ENCODE results near the gene SMIM31.
A peak's percentile ranks its signal among the peaks of the same experiment; 100 is the strongest.

SMIM31 gene

DNA sequence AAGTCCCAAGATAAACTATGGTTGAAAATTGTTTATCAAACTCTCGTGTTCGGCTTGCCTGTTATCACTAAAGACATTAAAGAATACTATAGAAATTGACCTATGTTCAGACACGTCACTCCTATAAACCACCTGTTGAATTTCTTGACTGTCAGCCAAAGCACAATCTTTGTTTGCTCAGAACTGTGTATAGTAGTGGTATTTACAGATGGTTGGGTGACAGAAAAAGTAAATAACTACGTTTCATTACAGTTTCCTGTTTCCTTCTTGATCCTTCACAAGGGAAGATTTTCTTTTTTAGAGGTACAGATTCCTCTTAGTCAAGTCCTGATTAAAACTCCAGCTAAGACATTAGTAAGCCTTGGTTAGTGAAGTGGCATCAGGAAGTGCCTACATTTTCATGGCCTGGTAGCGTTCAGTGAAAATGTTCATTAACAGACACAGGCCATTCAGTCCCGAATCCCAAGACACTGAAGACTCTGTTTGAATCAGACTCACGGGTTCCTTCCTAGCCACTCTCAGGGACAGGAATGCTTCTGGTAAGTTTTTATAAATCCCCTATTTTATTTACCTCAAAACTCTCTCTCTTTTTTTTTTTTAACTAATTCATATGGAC, at the start of gene SMIM31:
Gene SMIM31 (plus strand): TSS at position 259 of the 616 bp plus-strand sequence. CDS start 16,313 bp downstream, outside the sequence.
- Histone ChIP-seq H3K36me3 (ENCODE audit: control insufficient read depth, insufficient read depth, low read length, severe bottlenecking) (no peaks in the 10 kb centered on the region), H3K9me3 (ENCODE audit: control insufficient read depth, low read length) (peaks cover 5% of the 10 kb centered on the region), H3K4me3 (ENCODE audit: low read length) (no peak within 1 kb of the TSS), H3K4me1 (ENCODE audit: control insufficient read depth, insufficient read depth, low read length) (no peaks in the 10 kb centered on the region), H3K27me3 (replicated peaks; ENCODE audit: control insufficient read depth, insufficient read depth, low read length) (no peaks in the 10 kb centered on the region), H3K9ac (ENCODE audit: low read length) (no peak within 1 kb of the TSS)
- no peak for DNase-seq (ENCODE audit: low read depth)

DNA sequence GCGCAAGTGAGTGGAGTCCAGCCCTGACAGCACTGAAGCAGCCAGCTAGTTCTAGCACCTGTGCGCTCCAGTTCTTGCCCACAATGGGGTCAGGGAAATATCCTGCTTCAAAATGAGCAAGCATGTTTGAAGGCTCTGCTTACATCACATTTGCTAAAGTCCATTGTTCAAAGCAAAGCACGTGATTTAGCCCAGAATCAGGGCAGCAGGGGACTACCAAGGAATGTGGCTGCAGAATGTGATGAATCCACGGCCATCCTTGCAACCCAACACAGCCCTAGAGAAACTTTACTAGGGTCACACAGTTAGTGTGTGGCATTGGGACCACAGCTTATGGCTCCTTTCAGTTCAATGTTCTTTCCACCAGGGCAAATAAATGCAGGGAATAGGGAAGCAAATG, 47.3 kb upstream of the SMIM31 start:
- no peak overlapping the region for H3K9ac ChIP-seq (ENCODE audit: low read length)
- H3K27me3 ChIP-seq (replicated peaks; ENCODE audit: control insufficient read depth, insufficient read depth, low read length) = no peaks in the 10 kb centered on the region
- H3K4me3 ChIP-seq (ENCODE audit: low read length) = no peak overlapping the region
- H3K4me1 ChIP-seq (ENCODE audit: control insufficient read depth, insufficient read depth, low read length) = no peaks in the 10 kb centered on the region
- no peak for DNase-seq (ENCODE audit: low read depth)
- no peaks in the 10 kb centered on the region for H3K36me3 ChIP-seq (ENCODE audit: control insufficient read depth, insufficient read depth, low read length, severe bottlenecking)
- no peaks in the 10 kb centered on the region for H3K9me3 ChIP-seq (ENCODE audit: control insufficient read depth, low read length)

DNA sequence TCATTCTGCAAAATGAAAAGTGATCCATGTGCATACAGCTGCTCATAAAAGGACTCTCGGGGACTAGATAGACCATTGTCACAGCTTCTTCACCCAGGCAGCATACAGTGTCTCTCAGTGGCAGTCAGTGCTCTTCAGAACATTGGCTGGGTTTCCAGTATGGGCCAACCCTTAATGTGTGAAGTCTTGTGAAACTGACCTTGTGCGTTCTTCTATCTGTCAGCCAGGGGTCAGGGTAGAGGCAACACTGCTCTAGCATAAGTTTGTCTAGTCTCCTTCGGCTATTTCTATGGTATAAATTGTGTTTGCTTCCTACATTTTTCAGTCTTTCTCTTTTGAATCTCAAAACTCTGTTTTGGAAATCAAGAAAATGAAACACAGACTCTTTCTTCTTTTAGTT, 37.0 kb upstream of the SMIM31 start:
- no peak for DNase-seq (ENCODE audit: low read depth)
- no peaks in the 10 kb centered on the region for H3K36me3 ChIP-seq (ENCODE audit: control insufficient read depth, insufficient read depth, low read length, severe bottlenecking)
- no peaks in the 10 kb centered on the region for H3K27me3 ChIP-seq (replicated peaks; ENCODE audit: control insufficient read depth, insufficient read depth, low read length)
- no peaks in the 10 kb centered on the region for H3K4me1 ChIP-seq (ENCODE audit: control insufficient read depth, insufficient read depth, low read length)
- H3K9me3 ChIP-seq (ENCODE audit: control insufficient read depth, low read length) = peaks cover 9% of the 10 kb centered on the region
- H3K4me3 ChIP-seq (ENCODE audit: low read length) = no peak overlapping the region
- no peak overlapping the region for H3K9ac ChIP-seq (ENCODE audit: low read length)

DNA sequence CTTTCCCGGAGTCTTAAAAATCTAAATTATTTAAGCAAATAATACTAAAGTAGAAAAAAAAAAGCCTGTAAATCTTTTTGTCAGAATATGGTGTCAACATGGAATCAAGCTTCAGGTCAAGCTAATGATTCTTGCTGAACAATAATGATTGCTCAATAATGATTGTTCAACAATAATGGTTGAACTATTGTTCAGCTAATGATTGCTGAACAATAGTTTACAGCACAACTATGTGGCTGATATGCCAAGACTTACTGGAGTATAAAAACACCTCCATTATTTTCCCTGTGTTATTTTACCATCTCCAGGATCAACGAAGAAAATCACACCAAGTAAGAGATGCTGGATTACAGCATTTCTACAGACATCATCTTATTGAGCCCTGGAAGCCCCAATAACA, 35.1 kb upstream of the SMIM31 start:
- DNase-seq (ENCODE audit: low read depth) = no peak
- Histone ChIP-seq H3K4me1 (ENCODE audit: control insufficient read depth, insufficient read depth, low read length) (no peaks in the 10 kb centered on the region), H3K9me3 (ENCODE audit: control insufficient read depth, low read length) (no peaks in the 10 kb centered on the region), H3K9ac (ENCODE audit: low read length) (no peak overlapping the region), H3K36me3 (ENCODE audit: control insufficient read depth, insufficient read depth, low read length, severe bottlenecking) (no peaks in the 10 kb centered on the region), H3K4me3 (ENCODE audit: low read length) (no peak overlapping the region), H3K27me3 (replicated peaks; ENCODE audit: control insufficient read depth, insufficient read depth, low read length) (no peaks in the 10 kb centered on the region)

DNA sequence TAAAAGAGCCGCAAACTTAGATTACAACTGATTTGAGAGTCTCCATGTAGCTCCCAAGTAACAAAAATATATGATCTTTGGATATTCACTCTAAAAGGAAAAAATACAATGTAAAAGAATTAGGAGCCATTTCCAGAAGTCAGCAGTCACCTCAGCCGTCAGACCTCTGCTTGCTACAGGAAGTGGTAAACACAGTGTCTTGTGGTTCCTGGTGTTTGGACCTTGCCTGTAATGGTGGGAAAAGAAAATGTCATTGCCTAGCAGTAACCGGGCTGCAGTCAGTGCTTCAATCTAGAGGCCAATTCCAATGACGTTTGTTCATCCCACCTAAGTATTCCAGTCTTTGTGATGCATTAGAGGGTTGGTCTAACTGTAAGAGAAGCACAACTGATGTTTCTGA, 28.9 kb upstream of the SMIM31 start:
- DNase-seq (ENCODE audit: low read depth) = no peak
- no peak overlapping the region for H3K9ac ChIP-seq (ENCODE audit: low read length)
- no peaks in the 10 kb centered on the region for H3K9me3 ChIP-seq (ENCODE audit: control insufficient read depth, low read length)
- no peaks in the 10 kb centered on the region for H3K4me1 ChIP-seq (ENCODE audit: control insufficient read depth, insufficient read depth, low read length)
- H3K4me3 ChIP-seq (ENCODE audit: low read length) = no peak overlapping the region
- no peaks in the 10 kb centered on the region for H3K36me3 ChIP-seq (ENCODE audit: control insufficient read depth, insufficient read depth, low read length, severe bottlenecking)
- H3K27me3 ChIP-seq (replicated peaks; ENCODE audit: control insufficient read depth, insufficient read depth, low read length) = no peaks in the 10 kb centered on the region

DNA sequence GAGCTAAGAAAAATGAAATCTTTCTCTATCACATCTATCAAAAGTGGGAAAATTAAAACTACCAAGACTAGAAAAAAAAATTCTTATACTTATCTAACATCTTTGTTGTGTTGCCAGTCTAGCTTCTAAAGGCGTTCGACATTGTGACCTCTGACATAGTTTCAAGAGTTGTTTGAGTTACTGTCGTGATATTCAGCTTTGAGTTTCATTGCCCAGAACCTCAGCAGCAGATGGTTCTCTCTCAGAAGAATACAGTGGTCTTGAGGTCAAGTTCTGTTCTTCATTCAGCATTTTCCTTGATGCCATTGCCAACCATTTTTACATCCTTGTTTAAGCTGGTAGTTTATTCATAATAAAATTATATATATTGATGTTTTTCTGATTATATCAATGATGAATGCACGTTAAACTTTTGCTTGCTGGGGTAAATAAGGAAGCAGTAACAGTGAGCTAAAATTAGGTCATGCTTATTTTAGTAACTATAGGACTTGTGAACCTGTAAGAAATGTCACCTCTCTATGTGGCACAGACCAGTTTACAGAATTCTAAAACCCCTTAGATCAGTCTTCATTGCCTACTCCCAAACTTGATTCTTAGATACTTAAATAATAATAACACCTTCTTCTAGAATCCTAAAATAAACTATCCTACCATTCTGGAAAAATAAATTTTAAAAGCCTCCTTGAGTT, 23.1 kb upstream of the SMIM31 start:
- DNase-seq (ENCODE audit: low read depth) = no peak
- no peak overlapping the region for H3K9ac ChIP-seq (ENCODE audit: low read length)
- no peaks in the 10 kb centered on the region for H3K27me3 ChIP-seq (replicated peaks; ENCODE audit: control insufficient read depth, insufficient read depth, low read length)
- no peak overlapping the region for H3K4me3 ChIP-seq (ENCODE audit: low read length)
- no peaks in the 10 kb centered on the region for H3K4me1 ChIP-seq (ENCODE audit: control insufficient read depth, insufficient read depth, low read length)
- H3K9me3 ChIP-seq (ENCODE audit: control insufficient read depth, low read length) = no peaks in the 10 kb centered on the region
- no peaks in the 10 kb centered on the region for H3K36me3 ChIP-seq (ENCODE audit: control insufficient read depth, insufficient read depth, low read length, severe bottlenecking)

DNA sequence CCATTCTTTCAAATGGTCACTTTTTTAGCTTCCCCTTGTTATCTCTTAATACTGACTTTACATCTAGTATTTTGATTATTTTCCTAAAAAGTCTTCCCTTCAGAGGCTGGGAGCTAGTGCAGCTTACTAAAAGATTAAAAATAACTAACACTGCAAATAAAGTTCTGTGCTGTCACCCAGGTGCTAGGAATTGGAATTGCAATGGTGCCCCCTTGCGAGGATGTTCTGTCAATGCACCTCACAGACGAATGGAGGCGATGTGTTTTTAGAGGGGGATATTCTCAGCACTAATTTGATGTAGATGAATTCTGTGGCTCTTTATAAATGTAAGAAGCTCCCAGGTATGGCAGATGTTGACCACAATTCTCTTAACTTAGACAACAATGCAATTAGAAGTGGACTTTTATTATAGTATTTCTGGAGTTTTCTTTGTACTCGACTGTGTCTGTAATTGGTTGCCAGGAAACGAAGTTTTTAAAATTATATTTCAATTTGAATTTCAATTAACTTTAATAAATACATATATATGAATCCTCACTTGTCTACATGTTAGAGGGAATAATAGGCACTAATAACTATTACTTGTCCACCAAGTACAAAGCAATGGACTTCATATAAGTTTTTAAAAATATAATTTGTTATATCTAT, 22.0 kb upstream of the SMIM31 start:
- H3K36me3 ChIP-seq (ENCODE audit: control insufficient read depth, insufficient read depth, low read length, severe bottlenecking) = no peaks in the 10 kb centered on the region
- no peak overlapping the region for H3K4me3 ChIP-seq (ENCODE audit: low read length)
- H3K4me1 ChIP-seq (ENCODE audit: control insufficient read depth, insufficient read depth, low read length) = no peaks in the 10 kb centered on the region
- H3K27me3 ChIP-seq (replicated peaks; ENCODE audit: control insufficient read depth, insufficient read depth, low read length) = no peaks in the 10 kb centered on the region
- no peak overlapping the region for H3K9ac ChIP-seq (ENCODE audit: low read length)
- H3K9me3 ChIP-seq (ENCODE audit: control insufficient read depth, low read length) = no peaks in the 10 kb centered on the region
- DNase-seq (ENCODE audit: low read depth) = peak; percentile 52

DNA sequence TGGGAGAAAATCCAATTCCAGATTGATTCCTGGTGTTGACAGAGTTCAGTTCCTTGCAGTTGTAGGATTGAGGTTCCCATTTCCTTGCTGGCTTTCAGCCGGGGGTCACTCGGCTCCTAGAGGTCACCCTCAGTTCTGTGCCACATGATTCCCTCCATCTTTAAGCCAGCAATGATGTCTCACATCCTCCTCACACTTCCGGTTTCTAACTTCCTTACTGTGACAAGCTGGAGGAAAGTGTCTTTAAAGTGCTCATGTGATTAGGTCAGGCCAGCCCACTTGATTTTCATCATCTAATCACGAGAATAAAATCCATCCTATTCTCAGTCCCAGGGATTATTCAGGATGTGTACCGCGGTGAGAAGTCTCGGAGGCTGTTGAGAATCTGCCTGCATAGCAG, 19.4 kb upstream of the SMIM31 start:
- Histone ChIP-seq H3K4me3 (ENCODE audit: low read length) (no peak overlapping the region), H3K27me3 (replicated peaks; ENCODE audit: control insufficient read depth, insufficient read depth, low read length) (no peaks in the 10 kb centered on the region), H3K9me3 (ENCODE audit: control insufficient read depth, low read length) (no peaks in the 10 kb centered on the region), H3K4me1 (ENCODE audit: control insufficient read depth, insufficient read depth, low read length) (no peaks in the 10 kb centered on the region), H3K36me3 (ENCODE audit: control insufficient read depth, insufficient read depth, low read length, severe bottlenecking) (no peaks in the 10 kb centered on the region), H3K9ac (ENCODE audit: low read length) (no peak overlapping the region)
- DNase-seq (ENCODE audit: low read depth) = no peak

DNA sequence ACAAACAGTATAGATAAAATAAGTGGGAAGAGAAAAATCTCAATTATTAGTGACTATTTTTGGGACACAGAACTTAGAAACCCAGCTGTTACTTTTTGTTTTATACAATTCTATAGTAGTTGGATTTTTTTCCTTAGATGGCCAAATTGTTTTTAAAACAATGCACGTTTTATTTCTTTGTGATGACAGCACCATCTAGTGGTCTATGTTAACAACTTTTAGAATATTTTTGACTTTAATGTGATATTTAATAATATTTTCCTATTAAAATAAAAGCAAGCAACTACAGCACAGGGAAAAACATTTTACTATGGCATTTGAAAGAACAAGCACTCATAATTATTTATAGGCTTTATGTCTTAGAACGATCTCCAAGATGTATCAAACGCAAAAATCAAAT, 5.6 kb upstream of the SMIM31 start:
- Histone ChIP-seq H3K4me1 (ENCODE audit: control insufficient read depth, insufficient read depth, low read length) (no peaks in the 10 kb centered on the region), H3K4me3 (ENCODE audit: low read length) (no peak overlapping the region), H3K9ac (ENCODE audit: low read length) (no peak overlapping the region), H3K36me3 (ENCODE audit: control insufficient read depth, insufficient read depth, low read length, severe bottlenecking) (no peaks in the 10 kb centered on the region), H3K9me3 (ENCODE audit: control insufficient read depth, low read length) (peaks cover 5% of the 10 kb centered on the region), H3K27me3 (replicated peaks; ENCODE audit: control insufficient read depth, insufficient read depth, low read length) (no peaks in the 10 kb centered on the region)
- DNase-seq (ENCODE audit: low read depth) = peak; percentile 68

DNA sequence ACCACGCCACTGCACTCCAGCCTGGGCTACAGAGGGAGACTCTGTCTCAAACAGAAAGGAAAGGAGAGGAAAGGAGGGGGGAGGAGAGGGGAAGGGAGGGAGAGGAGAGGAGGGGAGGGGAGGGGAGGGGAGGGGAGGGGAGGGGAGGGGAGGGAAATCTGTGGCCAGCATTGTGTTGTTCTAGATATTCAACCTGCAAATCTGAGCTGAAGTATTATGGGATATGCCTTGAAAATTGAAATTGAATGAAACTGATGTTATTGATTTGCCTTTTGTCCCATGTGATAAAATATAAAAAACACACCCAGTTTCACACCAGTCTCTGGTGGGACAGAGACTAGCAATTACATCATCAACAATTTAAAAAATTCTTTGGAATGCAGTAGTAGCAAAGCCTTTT, 1.5 kb downstream of the SMIM31 start:
- Histone ChIP-seq H3K9me3 (ENCODE audit: control insufficient read depth, low read length) (peaks cover 5% of the 10 kb centered on the region), H3K36me3 (ENCODE audit: control insufficient read depth, insufficient read depth, low read length, severe bottlenecking) (no peaks in the 10 kb centered on the region), H3K4me3 (ENCODE audit: low read length) (no peak overlapping the region), H3K9ac (ENCODE audit: low read length) (no peak overlapping the region), H3K4me1 (ENCODE audit: control insufficient read depth, insufficient read depth, low read length) (no peaks in the 10 kb centered on the region), H3K27me3 (replicated peaks; ENCODE audit: control insufficient read depth, insufficient read depth, low read length) (no peaks in the 10 kb centered on the region)
- DNase-seq (ENCODE audit: low read depth) = no peak

DNA sequence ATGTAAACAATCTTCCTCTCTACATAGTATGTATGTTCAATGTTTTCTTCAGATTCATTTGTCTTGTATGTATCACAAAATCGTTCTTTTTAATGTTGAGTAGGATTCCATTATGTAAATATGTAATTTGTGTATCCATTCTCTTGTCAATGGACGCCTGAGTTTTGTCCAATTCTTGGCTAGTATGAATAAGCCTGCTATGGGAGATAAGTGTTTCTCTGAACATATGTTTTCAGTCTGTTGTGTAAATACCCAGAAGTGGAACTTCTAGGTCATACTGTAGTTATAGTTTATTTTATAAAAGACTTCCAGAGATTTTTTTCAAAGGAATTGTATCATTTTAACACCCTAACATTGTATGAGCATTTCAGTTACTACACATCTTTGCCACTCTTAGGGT, 2.8 kb downstream of the SMIM31 start:
- Histone ChIP-seq H3K4me3 (ENCODE audit: low read length) (no peak overlapping the region), H3K9me3 (ENCODE audit: control insufficient read depth, low read length) (peaks cover 5% of the 10 kb centered on the region), H3K4me1 (ENCODE audit: control insufficient read depth, insufficient read depth, low read length) (no peaks in the 10 kb centered on the region), H3K36me3 (ENCODE audit: control insufficient read depth, insufficient read depth, low read length, severe bottlenecking) (no peaks in the 10 kb centered on the region), H3K27me3 (replicated peaks; ENCODE audit: control insufficient read depth, insufficient read depth, low read length) (no peaks in the 10 kb centered on the region), H3K9ac (ENCODE audit: low read length) (no peak overlapping the region)
- DNase-seq (ENCODE audit: low read depth) = no peak
